ENCODE results near the gene IGFBP4.

- no peak for TF ChIP-seq CTCF (IDR thresholded peaks at IDR 0.05 in 8 of 11, conservative IDR thresholded peaks at IDR 0.05 in 3 of 11)
- TF ChIP-seq POLR2A (IDR thresholded peaks at IDR 0.05): no peak
- no peak for TF ChIP-seq POLR2AphosphoS5 (IDR thresholded peaks at IDR 0.05)
Measured at GRCh38 chr17:40402668-40403067, 40.6 kb upstream of the IGFBP4 start.

Data from spleen (tissue), 7 donors.